Endothelial cell of umbilical vein (primary cell): Measurements from ENCODE around the gene TACSTD2. TPM values are rescaled to one million over a fixed set of nuclear protein-coding genes. Genes with fewer than 3 reads are reported as not detected.

Experiments
- BruUV-seq: library from RNA; stranded (reverse); fragments of 400-500 nt; replicated peaks from 2 replicates; lab custom pipeline; 2021; lab: Mats Ljungman, UMichigan
- CTCF ChIA-PET: fragments of 300-600, 350-600 bp; sonication (Branson Sonifier 250); formaldehyde crosslinking; loops from one replicate; lab custom pipeline; 2021; ENCODE audit warnings: antibody characterized with exemption, inconsistent platforms; lab: Charles Lee
- POLR2A ChIA-PET: fragments of 300-600, 350-600 bp; sonication (Branson Sonifier 250); formaldehyde crosslinking; loops from one replicate; lab custom pipeline; 2021; ENCODE audit warnings: antibody characterized with exemption, inconsistent platforms; lab: Charles Lee
- DNase-seq: peaks from one replicate; pipeline ENCODE4 v3.0.0-alpha.2; 2011; ENCODE audit warnings: low read depth, low spot score
- FAIRE-seq: peaks from 2 replicates; lab custom pipeline; 2011; peaks lifted over from hg19 to GRCh38; lab: Jason Lieb, UNC
- H2AFZ ChIP-seq: 2 replicates; pipeline ENCODE4 v1.6.0; 2012; ENCODE audit warnings: low read depth, low read length, control low read depth, inconsistent platforms
- H3K27ac ChIP-seq: 2 replicates; pipeline ENCODE4 v1.5.1; 2011; ENCODE audit warnings: low read depth, mild to moderate bottlenecking, control low read depth, low read length, moderate library complexity; ENCODE audit not compliant: insufficient read depth
- H3K27me3 ChIP-seq, 2 experiments: 2 replicates each; pipeline versions ENCODE4 v1.6.0 to v1.6.1; 2011; ENCODE audit warnings: low read length in 2 of 2, mixed read lengths in 1 of 2; ENCODE audit not compliant: control insufficient read depth in 2 of 2, insufficient read depth in 2 of 2
- H3K36me3 ChIP-seq, 2 experiments: 2 replicates in 1 of 2; 3 replicates in 1 of 2; pipeline ENCODE4 v1.5.1; 2011; ENCODE audit warnings: low read length in 2 of 2, mild to moderate bottlenecking in 1 of 2, moderate library complexity in 1 of 2; ENCODE audit not compliant: control insufficient read depth in 2 of 2, insufficient read depth in 2 of 2; ENCODE audit errors: extremely low read depth in 1 of 2
- H3K4me1 ChIP-seq: 3 replicates; pipeline ENCODE4 v1.5.1; 2011; ENCODE audit warnings: mild to moderate bottlenecking, low read length; ENCODE audit not compliant: control insufficient read depth, insufficient read depth; ENCODE audit errors: extremely low read depth
- H3K4me2 ChIP-seq: 2 replicates; pipeline ENCODE4 v1.6.1; 2011; ENCODE audit warnings: low read length, control low read depth, mixed read lengths; ENCODE audit not compliant: insufficient read depth
- H3K4me3 ChIP-seq, 3 experiments: fragments of 200-600 bp in 1 of 3; sonication (generic), shearing (Covaris generic) in 1 of 3; replicated peaks in 1 of 3; 2 replicates each; pipeline ENCODE4 v1.5.1; 2011 to 2016; ENCODE audit warnings: control low read depth in 3 of 3, low read length in 3 of 3, mild to moderate bottlenecking in 2 of 3, inconsistent platforms in 1 of 3, low read depth in 1 of 3, moderate library complexity in 1 of 3; ENCODE audit not compliant: insufficient read depth in 1 of 3
- H3K79me2 ChIP-seq: 2 replicates; pipeline ENCODE4 v1.6.0; 2012; ENCODE audit warnings: low read length, inconsistent platforms; ENCODE audit not compliant: control insufficient read depth, insufficient read depth
- H3K9ac ChIP-seq: replicated peaks from 2 replicates; pipeline ENCODE3; 2011; ENCODE audit warnings: low read length, control low read depth; ENCODE audit not compliant: insufficient read depth; ENCODE audit errors: extremely low read depth
- H3K9me1 ChIP-seq: replicated peaks from 3 replicates; pipeline ENCODE4 v1.6.0; 2011; ENCODE audit warnings: mild to moderate bottlenecking, low read length; ENCODE audit not compliant: control insufficient read depth, insufficient read depth; ENCODE audit errors: extremely low read depth
- H3K9me3 ChIP-seq: replicated peaks from 2 replicates; pipeline ENCODE4 v1.5.1; 2012; ENCODE audit warnings: low read length, inconsistent platforms; ENCODE audit not compliant: control insufficient read depth, insufficient read depth
- H4K20me1 ChIP-seq: replicated peaks from 2 replicates; pipeline ENCODE3; 2011; ENCODE audit warnings: mild to moderate bottlenecking, low read length; ENCODE audit not compliant: control insufficient read depth, insufficient read depth; ENCODE audit errors: extremely low read depth
- EZH2 ChIP-seq: IDR thresholded peaks from 2 replicates; pipeline ENCODE4 v1.6.1; 2012; ENCODE audit warnings: borderline replicate concordance, low read depth, mild to moderate bottlenecking, moderate library complexity, low read length, inconsistent platforms; ENCODE audit not compliant: severe bottlenecking
- FOS ChIP-seq: IDR thresholded peaks from 2 replicates; pipeline ENCODE4 v1.6.1; 2011; ENCODE audit warnings: mild to moderate bottlenecking, low read length, moderate library complexity, borderline replicate concordance; ENCODE audit not compliant: insufficient read depth
- GATA2 ChIP-seq: IDR thresholded peaks from 2 replicates; pipeline ENCODE4 v1.7.0; 2011; ENCODE audit warnings: low read depth, mild to moderate bottlenecking, moderate library complexity, mixed read lengths, low read length; ENCODE audit not compliant: insufficient read length, insufficient read depth
- JUN ChIP-seq: IDR thresholded peaks from 2 replicates; pipeline ENCODE4 v1.6.1; 2011; ENCODE audit warnings: borderline replicate concordance, low read depth; ENCODE audit not compliant: insufficient read length, insufficient read depth
- MYC ChIP-seq: IDR thresholded peaks from one replicate; pipeline ENCODE4 v1.6.1; 2011; ENCODE audit warnings: mild to moderate bottlenecking, low read depth, low read length
- POLR2A ChIP-seq: IDR thresholded peaks from 2 replicates; pipeline ENCODE4 v1.6.1; 2012; ENCODE audit warnings: low read depth, mild to moderate bottlenecking, control low read depth, low read length
- POLR2AphosphoS5 ChIP-seq: IDR thresholded peaks from 2 replicates; pipeline ENCODE4 v1.6.1; 2012; ENCODE audit warnings: low read depth, mild to moderate bottlenecking, control low read depth, low read length, moderate library complexity; ENCODE audit not compliant: insufficient read depth
- dilution Hi-C: fragments of 300-500 bp; cut with MboI; formaldehyde crosslinking; loops from one replicate; pipeline ENCODE4 v1.15.0; 2019; ENCODE audit warnings: low sequenced_read_pairs; ENCODE audit not compliant: extremely low pct_ligation_motif_present
- intact Hi-C: fragments of 100-400 bp; cut with micrococcal nuclease; formaldehyde crosslinking; loops from one replicate; pipeline ENCODE4 v1.10.0; 2022
- polyA plus RNA-seq, 4 experiments: library from polyadenylated mRNA; depleted of rRNA in 3 of 4; stranded (reverse) in 3 of 4; unstranded in 1 of 4; fragments of >200 nt; gene quantifications; 2 replicates each; pipeline versions ENCODE4 v1.2.1 to v1.2.3, GENCODE V29; 2011 to 2012; ENCODE audit warnings: missing spikeins in 1 of 4
- total RNA-seq: library from RNA; stranded (reverse); gene quantifications from 2 replicates; pipeline ENCODE4 v1.2.3, GENCODE V29; 2021
- TF ChIP-seq, protein P1 (sequence below): IDR thresholded peaks from 2 replicates; pipeline ENCODE4 v1.6.1; 2011; ENCODE audit not compliant: insufficient read depth, insufficient read length
- TF ChIP-seq, protein P2 (sequence below), 2 donors: IDR thresholded peaks; 1 replicate in 1 of 2; 2 replicates in 1 of 2; pipeline ENCODE4 v1.5.1; 2011; ENCODE audit warnings: low read length in 2 of 2, mild to moderate bottlenecking in 2 of 2, moderate library complexity in 2 of 2, control low read depth in 1 of 2, inconsistent platforms in 1 of 2, low read depth in 1 of 2; ENCODE audit not compliant: insufficient read depth in 1 of 2; ENCODE audit errors: extremely low read depth in 1 of 2

Gene TACSTD2
- total and polyA plus RNA-seq, 2 donors (not counting 3 experiments of a cell fraction or from before 2014, with no cell fraction given): 30.7 to 43.3 TPM

DNA sequence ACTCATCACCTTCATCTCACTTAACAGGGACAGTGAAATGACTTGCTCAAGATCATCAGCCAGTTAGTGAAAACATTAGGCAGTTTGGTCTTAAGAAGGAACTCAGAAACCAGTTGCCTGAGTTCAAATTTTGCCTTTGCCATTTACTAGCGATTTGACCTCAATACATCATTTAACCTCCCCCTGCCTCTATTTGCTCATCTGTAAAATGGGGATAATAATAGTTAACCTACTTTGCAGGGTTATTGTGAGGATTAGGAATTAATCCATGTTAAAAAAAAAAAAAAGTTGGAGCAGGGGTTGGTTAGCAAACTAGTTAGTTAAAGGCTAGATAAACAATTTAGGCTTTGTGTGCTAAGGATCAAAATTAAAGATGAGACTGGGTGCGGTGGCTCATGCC lies 10.6 kb upstream of the TACSTD2 start:
- POLR2A ChIA-PET: no interaction called here
- no peak overlapping the region for H2AFZ ChIP-seq
- H3K9me3 ChIP-seq: no peaks in the 10 kb centered on the region
- no peak overlapping the region for H3K27ac ChIP-seq
- no peak for DNase-seq
- no peak for FAIRE-seq
- H3K27me3 ChIP-seq: no peaks in the 10 kb centered on the region
- peaks cover 13% of the 10 kb centered on the region for H3K79me2 ChIP-seq
- intact Hi-C loops (no loop called here), dilution Hi-C loops (no loop called here)
- TF ChIP-seq POLR2AphosphoS5 (no peak), MYC (no peak), EZH2 (no peak), POLR2A (no peak), JUN (no peak), GATA2 (no peak), FOS (no peak)
- TF ChIP-seq, protein P1, sequence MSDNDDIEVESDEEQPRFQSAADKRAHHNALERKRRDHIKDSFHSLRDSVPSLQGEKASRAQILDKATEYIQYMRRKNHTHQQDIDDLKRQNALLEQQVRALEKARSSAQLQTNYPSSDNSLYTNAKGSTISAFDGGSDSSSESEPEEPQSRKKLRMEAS: no peak
- TF ChIP-seq, protein P2, sequence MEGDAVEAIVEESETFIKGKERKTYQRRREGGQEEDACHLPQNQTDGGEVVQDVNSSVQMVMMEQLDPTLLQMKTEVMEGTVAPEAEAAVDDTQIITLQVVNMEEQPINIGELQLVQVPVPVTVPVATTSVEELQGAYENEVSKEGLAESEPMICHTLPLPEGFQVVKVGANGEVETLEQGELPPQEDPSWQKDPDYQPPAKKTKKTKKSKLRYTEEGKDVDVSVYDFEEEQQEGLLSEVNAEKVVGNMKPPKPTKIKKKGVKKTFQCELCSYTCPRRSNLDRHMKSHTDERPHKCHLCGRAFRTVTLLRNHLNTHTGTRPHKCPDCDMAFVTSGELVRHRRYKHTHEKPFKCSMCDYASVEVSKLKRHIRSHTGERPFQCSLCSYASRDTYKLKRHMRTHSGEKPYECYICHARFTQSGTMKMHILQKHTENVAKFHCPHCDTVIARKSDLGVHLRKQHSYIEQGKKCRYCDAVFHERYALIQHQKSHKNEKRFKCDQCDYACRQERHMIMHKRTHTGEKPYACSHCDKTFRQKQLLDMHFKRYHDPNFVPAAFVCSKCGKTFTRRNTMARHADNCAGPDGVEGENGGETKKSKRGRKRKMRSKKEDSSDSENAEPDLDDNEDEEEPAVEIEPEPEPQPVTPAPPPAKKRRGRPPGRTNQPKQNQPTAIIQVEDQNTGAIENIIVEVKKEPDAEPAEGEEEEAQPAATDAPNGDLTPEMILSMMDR (IDR thresholded peaks at IDR 0.05; ENCODE audit: extremely low read depth in 1 of 2, insufficient read depth in 1 of 2, low read depth in 1 of 2, low read length in 2 of 2): no peak
- no peak overlapping the region for H3K4me3 ChIP-seq
- no TSS peak for BruUV-seq
- H3K4me1 ChIP-seq: peaks cover 53% of the 10 kb centered on the region
- H3K4me2 ChIP-seq: no peak overlapping the region
- no peaks in the 10 kb centered on the region for H3K36me3 ChIP-seq
- H4K20me1 ChIP-seq: no peaks in the 10 kb centered on the region
- H3K9me1 ChIP-seq: no peaks in the 10 kb centered on the region
- H3K9ac ChIP-seq: no peak overlapping the region
- CTCF ChIA-PET: no interaction called here
